Raji (cell line): ENCODE measurements around the gene WDR5.

ENCODE experiments used
- POLR2A ChIP-seq: IDR thresholded peaks from 2 replicates; pipeline ENCODE4 v1.6.1; 2011; ENCODE audit warnings: low read depth, low read length, control low read depth; ENCODE audit not compliant: insufficient read depth

The WDR5 gene

DNA sequence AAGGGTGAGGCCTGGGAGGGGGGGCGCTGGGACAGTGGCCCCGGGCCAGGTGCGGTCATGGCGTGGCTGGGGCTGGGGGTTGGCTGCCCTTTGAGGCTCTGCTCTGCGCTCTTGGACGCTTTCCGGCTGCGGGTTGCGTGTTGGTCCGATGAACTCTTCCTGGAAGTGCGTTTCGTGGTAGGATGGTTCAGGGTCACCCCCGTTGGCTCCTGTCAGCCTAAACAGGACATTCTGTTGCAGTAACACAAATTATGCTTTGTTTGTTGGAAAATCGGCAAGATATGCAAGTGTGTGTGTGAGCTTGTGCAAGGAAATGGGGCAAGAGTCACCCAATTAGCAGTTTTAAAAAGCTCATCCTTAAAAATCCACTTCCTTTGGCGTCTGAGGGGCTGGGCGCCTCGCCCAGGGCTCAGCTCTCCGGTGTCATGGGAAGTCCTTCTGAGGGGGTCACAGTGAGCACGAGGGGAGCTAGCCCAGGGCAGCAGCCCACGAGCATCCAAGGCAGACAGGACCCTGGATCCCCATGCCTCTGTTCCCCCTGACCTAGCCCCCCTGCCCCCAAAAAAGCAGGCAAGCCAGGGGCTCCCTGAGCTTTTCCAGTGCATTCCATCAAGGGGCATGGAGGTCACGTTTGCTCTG lies 50.7 kb downstream of the WDR5 start:
- no peak for TF ChIP-seq POLR2A

GRCh38 chr9:134187110-134187531 lies 51.2 kb downstream of the WDR5 start:
- TF ChIP-seq POLR2A, result no peak

DNA sequence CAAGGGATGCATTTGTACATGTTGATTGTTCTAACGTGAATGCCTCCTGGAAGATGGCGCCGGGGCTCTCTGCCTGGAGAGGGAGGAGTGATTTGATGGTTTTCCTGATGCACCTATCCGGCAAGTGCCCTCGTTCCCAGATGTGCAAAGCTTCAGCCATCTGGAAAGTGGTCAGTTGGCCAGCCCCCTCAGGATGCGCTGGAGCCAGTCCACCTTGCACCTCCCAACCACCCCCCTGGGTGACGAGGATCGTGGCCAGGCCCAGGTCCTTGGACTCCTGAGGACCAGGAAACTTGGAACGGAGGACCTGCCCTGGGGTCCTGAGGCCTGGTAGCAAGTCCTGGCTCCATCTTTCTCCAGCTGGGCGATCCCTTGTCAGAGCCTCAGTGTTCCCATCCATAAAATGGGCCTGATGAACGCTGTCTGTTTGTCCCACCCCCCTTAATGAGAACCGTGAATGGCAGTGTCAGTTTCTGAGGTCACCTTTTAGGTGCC lies 52.1 kb downstream of the WDR5 start:
- TF ChIP-seq POLR2A, result no peak

DNA sequence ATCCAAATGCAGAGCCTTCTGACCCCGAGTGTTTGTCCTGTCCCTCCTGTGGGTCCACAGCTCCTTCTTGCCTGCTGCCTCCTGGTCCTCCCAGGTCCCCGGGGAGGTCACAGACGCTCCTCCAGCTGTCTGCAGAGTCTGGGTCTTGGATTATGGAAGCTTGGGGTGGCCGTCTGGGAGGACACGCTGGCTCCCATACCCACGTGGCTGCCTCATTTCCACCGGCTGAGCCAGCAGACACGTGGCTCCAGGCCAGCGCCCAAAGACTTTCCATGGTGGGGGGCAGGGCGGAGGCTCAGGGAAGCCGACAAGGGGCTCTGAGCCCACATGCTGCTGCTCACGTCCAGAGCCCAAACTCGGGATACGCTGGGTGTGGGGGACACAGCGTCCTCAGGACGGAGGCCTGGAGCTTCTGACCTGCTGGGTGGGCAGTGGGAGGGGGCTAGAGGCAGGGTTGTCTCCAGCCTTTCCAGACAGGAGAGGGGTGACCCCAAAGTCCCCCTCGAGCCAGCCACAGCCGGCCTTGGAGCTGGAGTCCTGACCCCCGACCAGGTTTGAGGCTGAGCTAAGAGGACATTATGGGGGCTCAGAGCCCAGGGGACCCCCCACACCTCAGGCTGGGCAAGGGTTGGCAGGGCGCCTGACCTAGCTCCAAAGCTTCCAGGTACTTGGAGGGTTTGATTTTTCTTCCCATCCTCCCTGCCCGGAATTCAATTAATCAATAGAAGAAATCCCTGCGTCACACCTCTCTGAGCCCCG lies 52.7 kb downstream of the WDR5 start:
- TF ChIP-seq POLR2A, result no peak

GRCh38 chr9:134189145-134189469 lies 53.2 kb downstream of the WDR5 start:
- TF ChIP-seq POLR2A, result no peak

DNA sequence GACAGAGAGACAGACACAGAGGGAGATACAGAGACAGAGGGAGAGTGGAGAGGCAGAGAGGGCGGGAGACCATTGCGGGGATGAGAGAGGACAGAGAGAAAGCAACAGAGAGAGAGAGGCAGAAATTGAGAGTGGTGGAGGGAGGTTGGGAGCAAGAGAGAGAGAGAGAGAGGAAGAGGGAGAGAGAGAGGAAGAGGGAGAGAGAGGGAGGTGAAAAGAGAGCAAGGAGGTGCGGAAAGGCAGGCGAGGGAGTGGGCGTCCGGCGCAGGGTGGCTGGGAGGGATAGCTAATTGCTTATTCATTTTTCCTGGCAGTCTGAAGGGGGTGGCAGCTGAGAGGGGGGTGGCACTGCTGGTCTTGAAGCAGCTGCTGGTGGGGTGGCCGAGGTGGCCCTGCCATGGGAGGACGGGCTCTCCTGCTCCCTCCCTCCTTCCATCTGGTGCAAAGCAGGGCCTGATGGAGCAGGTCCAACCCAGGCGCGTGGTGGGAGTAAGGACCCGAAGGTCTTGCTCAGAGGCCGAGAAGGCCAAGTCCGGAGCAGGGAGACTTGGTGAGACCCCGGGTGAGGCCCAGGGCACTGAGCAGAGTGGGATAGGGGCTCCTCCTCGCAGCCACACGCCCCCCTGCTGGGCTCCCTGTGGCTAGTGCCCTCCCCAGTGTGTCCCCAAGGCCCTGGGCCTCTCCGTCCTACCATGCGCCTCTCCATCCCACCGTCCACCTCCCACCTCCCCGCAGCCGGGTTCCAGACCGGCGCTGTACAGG lies 53.8 kb downstream of the WDR5 start:
- TF ChIP-seq POLR2A, result no peak

- TF ChIP-seq POLR2A, result no peak
Measured at GRCh38 chr9:134190232-134191121, 54.6 kb downstream of the WDR5 start.

DNA sequence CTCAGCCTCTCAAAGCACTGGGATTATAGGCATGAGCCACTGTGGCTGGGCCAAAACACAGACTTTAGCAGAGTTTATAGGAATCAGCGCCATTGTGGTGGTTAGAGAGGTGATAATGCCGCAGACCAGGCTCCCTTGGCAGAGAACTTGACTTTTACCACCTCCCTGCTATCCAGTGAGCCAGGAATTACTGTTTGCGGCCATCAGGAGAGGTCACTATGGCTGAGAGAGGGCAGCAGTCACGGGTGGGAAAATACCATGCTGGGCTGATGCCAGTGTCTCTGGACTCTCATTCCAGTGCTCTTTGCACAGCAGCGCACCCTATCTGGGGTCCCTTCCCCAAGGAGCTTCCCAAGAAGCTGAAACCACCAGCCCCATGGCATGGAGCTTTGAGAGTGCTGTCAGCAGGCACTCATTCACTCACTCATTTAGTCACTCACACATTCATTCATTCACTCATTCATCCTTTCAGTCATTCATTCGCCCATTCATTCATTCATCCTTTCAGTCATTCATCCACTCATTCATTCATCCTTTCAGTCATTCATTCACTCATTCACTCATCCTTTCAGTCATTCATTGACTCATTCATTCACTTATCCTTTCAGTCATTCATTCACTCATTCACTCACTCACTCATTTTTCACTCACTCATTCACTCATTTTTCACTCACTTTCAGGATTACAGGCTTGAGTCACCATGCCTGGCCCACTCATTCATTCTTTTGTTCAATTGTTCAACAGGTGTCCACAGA lies 55.8 kb downstream of the WDR5 start:
- TF ChIP-seq POLR2A, result no peak

- no peak for TF ChIP-seq POLR2A
Measured at GRCh38 chr9:134192311-134192950, 56.5 kb downstream of the WDR5 start.

DNA sequence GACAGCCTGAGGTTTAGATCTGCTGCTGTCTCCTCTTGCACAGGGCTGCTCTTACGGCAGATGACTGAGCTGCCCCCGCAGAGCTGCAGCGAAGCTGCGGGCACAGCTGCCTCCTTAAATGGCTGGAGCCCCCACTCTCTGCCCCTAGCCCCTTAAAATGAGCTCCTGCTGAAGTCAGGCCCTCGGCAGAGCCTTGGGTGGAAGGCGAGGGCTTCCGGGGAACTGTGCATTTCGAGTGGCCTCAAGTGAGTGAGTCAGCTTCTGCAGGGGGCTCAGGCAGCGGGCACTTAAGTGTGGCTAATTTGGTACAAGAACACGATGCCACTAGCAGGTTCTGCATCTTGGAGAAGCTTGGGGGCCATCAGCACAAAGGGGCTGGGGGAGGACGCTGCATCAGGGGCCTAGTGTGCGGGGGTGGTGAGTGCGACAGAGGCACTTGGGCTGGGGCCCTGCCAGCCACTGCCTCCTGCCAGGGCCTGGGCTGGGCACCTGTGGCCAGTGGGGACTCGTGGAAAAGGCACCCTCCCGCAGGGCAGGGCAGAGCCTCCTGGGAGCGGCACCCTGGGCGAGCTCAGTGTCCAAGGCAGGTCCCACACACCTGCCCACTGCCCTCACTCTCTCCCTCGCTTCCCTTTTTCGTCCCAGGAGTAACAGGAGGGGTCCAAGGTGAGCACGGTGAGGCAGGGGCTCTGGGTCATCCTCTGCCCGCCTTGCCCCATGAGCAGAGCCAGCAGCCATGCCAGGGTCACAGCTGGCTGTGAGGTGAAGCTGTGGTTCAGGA lies 57.3 kb downstream of the WDR5 start:
- TF ChIP-seq POLR2A, result no peak

DNA sequence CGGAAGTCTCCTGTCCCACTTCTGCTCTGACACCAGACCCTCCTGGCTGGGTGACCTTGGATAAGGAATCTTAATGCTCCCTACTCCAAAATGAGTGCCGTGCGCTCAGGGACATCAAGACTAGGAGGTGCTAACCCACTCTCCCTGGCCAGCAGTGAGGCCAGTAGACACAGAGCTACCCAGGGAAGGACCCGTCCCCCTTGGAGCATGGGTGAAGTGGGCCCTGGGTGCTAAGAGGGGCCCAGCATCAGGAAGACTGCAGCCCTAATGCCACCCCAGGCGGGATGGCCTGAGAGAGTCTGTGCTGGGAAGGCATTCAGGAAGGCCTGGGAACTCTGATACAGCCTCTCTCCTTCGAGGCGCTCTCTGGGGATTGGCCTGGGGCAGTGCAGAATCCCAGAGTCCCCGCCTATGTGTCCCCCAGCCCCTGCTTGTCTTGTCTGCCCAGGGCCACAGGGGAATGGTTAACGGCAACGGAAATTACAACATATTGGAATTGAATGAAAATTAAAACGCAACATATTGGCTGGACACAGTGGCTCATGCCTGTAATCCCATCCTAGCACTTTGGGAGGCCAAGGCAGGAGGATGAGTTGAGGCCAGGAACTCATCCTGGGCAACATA lies 58.1 kb downstream of the WDR5 start:
- TF ChIP-seq POLR2A, result no peak

DNA sequence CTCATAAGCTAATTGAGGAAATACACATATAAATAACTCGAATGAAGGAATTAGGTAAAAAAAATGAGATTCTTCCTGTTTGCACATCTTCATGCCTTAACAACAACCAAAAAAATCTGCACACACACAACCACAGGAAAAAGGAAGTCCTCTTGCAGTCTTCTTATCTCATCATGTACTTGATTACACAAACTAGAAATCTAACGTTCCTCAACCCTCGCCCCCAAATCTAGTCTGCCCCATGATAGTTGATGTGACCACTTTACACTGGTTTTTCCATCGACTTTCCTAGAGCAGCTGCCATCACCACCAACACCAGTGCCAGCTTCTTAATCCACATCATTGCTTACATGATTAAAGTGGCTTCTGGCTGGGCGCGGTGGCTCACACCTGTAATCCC lies 59.7 kb downstream of the WDR5 start:
- no peak for TF ChIP-seq POLR2A

- no peak for TF ChIP-seq POLR2A
Measured at GRCh38 chr9:134196911-134197310, 61.0 kb downstream of the WDR5 start.
